HCT116 (cell line): ENCODE results near the gene COBLL1. TPM values are rescaled to one million over a fixed set of nuclear protein-coding genes. Genes with fewer than 3 reads are reported as not detected.

Experiments used
- ATAC-seq: fragments of 200-7000 bp; cut with Tn5 transposase; 2 replicates; pipeline ENCODE4 v1.9.1; 2020; ENCODE audit warnings: mild to moderate bottlenecking, moderate library complexity
- BruUV-seq: library from RNA; stranded (reverse); fragments of 400-500 nt; replicated peaks from 2 replicates; lab custom pipeline; 2021; lab: Mats Ljungman, UMichigan
- CTCF ChIA-PET: fragments of 300-600 bp; sonication (Branson Sonifier 250); formaldehyde crosslinking; loops from one replicate; lab custom pipeline; 2021; ENCODE audit warnings: antibody characterized with exemption; lab: Charles Lee
- POLR2A ChIA-PET: fragments of 300-600, 350-600 bp; sonication (Branson Sonifier 250); formaldehyde crosslinking; loops from one replicate; lab custom pipeline; 2021; ENCODE audit warnings: antibody characterized with exemption; lab: Charles Lee
- RAD21 ChIA-PET, 2 experiments: fragments of 300-600 bp; sonication (Branson Sonifier 250); formaldehyde crosslinking; loops; one replicate each; lab custom pipeline; 2023; ENCODE audit warnings: low total read pairs in 2 of 2; ENCODE audit not compliant: uncharacterized antibody in 2 of 2, unreplicated experiment in 2 of 2, low non-redundant PET in 1 of 2; lab: Charles Lee
- DNase-seq: peaks from one replicate; pipeline ENCODE4 v3.0.0-alpha.2; 2010; ENCODE audit warnings: low read depth, low spot score
- H2AFZ ChIP-seq: fragments of 200-600 bp; shearing (Covaris generic), sonication (generic); 2 replicates; pipeline ENCODE4 v1.6.1; 2017; ENCODE audit warnings: low read depth, mixed run types, mixed read lengths, antibody characterized with exemption, low read length; ENCODE audit not compliant: poor library complexity, severe bottlenecking
- H3K27ac ChIP-seq: 2 replicates; pipeline ENCODE4 v1.5.1; 2012; ENCODE audit warnings: low read depth, low read length
- H3K27me3 ChIP-seq: fragments of 200-600 bp; sonication (generic); 2 replicates; pipeline ENCODE4 v1.6.1; 2016; ENCODE audit warnings: mixed run types, low read length, mixed read lengths; ENCODE audit not compliant: insufficient read depth
- H3K36me3 ChIP-seq, 2 experiments: fragments of 200-500 bp in 1 of 2; fragments of 200-600 bp in 1 of 2; sonication (Bioruptor generic) in 1 of 2; sonication (generic) in 1 of 2; 2 replicates each; pipeline versions ENCODE4 v1.5.1 to v1.6.1; 2014 to 2016; ENCODE audit warnings: low read length in 2 of 2, inconsistent platforms in 1 of 2, mixed read lengths in 1 of 2, mixed run types in 1 of 2; ENCODE audit not compliant: insufficient read depth in 2 of 2, control insufficient read depth in 1 of 2
- H3K4me1 ChIP-seq, 2 experiments: fragments of 200-600 bp in 1 of 2; sonication (generic) in 1 of 2; 2 replicates each; pipeline versions ENCODE4 v1.5.1 to v1.6.1; 2012 to 2017; ENCODE audit warnings: low read length in 2 of 2, inconsistent platforms in 1 of 2, mild to moderate bottlenecking in 1 of 2, mixed read lengths in 1 of 2, mixed run types in 1 of 2, moderate library complexity in 1 of 2; ENCODE audit not compliant: insufficient read depth in 2 of 2, control insufficient read depth in 1 of 2
- H3K4me2 ChIP-seq: fragments of 200-600 bp; sonication (generic); 2 replicates; pipeline ENCODE4 v1.6.1; 2017; ENCODE audit warnings: mixed run types, low read length, mixed read lengths
- H3K4me3 ChIP-seq, 2 experiments: fragments of 200-600 bp in 1 of 2; sonication (generic) in 1 of 2; replicated peaks in 1 of 2; 2 replicates each; pipeline ENCODE4 v1.5.1; 2011 to 2016; ENCODE audit warnings: low read length in 2 of 2, control low read depth in 1 of 2, low read depth in 1 of 2, mild to moderate bottlenecking in 1 of 2, mixed read lengths in 1 of 2, mixed run types in 1 of 2
- H3K79me2 ChIP-seq: fragments of 200-600 bp; sonication (generic); 2 replicates; pipeline ENCODE4 v1.6.1; 2017; ENCODE audit warnings: mild to moderate bottlenecking, mixed run types, low read length, moderate library complexity, mixed read lengths; ENCODE audit not compliant: insufficient read depth
- H3K9ac ChIP-seq: fragments of 200-600 bp; sonication (generic); 2 replicates; pipeline ENCODE4 v1.6.1; 2016; ENCODE audit warnings: low read length, mixed read lengths
- H3K9me2 ChIP-seq: fragments of 200-600 bp; sonication (generic), shearing (Covaris generic); 2 replicates; pipeline ENCODE4 v1.6.1; 2017; ENCODE audit warnings: mixed run types, mild to moderate bottlenecking, moderate library complexity; ENCODE audit not compliant: insufficient read depth
- H3K9me3 ChIP-seq, 2 experiments: fragments of 200-500 bp in 1 of 2; fragments of 200-600 bp in 1 of 2; sonication (Bioruptor generic) in 1 of 2; sonication (generic) in 1 of 2; 2 replicates each; pipeline ENCODE4 v1.6.1; 2014 to 2017; ENCODE audit warnings: low read length in 2 of 2, mixed read lengths in 2 of 2, inconsistent platforms in 1 of 2, low read depth in 1 of 2, mild to moderate bottlenecking in 1 of 2, mixed run types in 1 of 2, moderate library complexity in 1 of 2; ENCODE audit not compliant: control insufficient read depth in 1 of 2, insufficient read depth in 1 of 2
- H4K20me1 ChIP-seq: fragments of 200-600 bp; sonication (generic), shearing (Covaris generic); 2 replicates; pipeline ENCODE4 v1.6.1; 2017; ENCODE audit warnings: mixed run types, mild to moderate bottlenecking, moderate library complexity; ENCODE audit not compliant: insufficient read depth
- CBX3 ChIP-seq: IDR thresholded peaks from 2 replicates; pipeline ENCODE4 v1.6.1; 2012; ENCODE audit warnings: low read depth
- CEBPB ChIP-seq: IDR thresholded peaks from 2 replicates; pipeline ENCODE4 v1.6.1; 2012; ENCODE audit warnings: low read depth
- CTCF ChIP-seq, 3 experiments: fragments of 200-600 bp in 1 of 3; sonication (generic) in 1 of 3; IDR thresholded peaks in 2 of 3; conservative IDR thresholded peaks in 1 of 3; 2 replicates each; pipeline ENCODE4 v1.5.1; 2012 to 2017; ENCODE audit warnings: low read depth in 2 of 3, low read length in 2 of 3, antibody characterized with exemption in 1 of 3, borderline replicate concordance in 1 of 3, control low read depth in 1 of 3, mild to moderate bottlenecking in 1 of 3, mixed read lengths in 1 of 3, mixed run types in 1 of 3, moderate library complexity in 1 of 3; ENCODE audit not compliant: insufficient read depth in 1 of 3
- ELF1 ChIP-seq: IDR thresholded peaks from 2 replicates; pipeline ENCODE4 v1.6.1; 2012; ENCODE audit warnings: low read depth, borderline replicate concordance
- EZH2 ChIP-seq: fragments of 200-600 bp; sonication (generic); IDR thresholded peaks from 2 replicates; pipeline ENCODE4 v1.6.1; 2017; ENCODE audit warnings: antibody characterized with exemption, mixed run types
- EZH2phosphoT487 ChIP-seq: fragments of 200-600 bp; IDR thresholded peaks from 2 replicates; pipeline ENCODE4 v1.6.1; 2018; ENCODE audit warnings: antibody characterized with exemption, borderline replicate concordance
- FOSL1 ChIP-seq: IDR thresholded peaks from 2 replicates; pipeline ENCODE4 v1.6.1; 2012; ENCODE audit warnings: low read depth
- JUND ChIP-seq: IDR thresholded peaks from 2 replicates; pipeline ENCODE4 v1.6.1; 2012
- MAX ChIP-seq: IDR thresholded peaks from 2 replicates; pipeline ENCODE4 v1.6.1; 2012
- POLR2A ChIP-seq: IDR thresholded peaks from 2 replicates; pipeline ENCODE4 v1.7.0; 2011; ENCODE audit warnings: borderline replicate concordance; ENCODE audit not compliant: insufficient read depth, insufficient read length; ENCODE audit errors: extremely low read depth
- POLR2AphosphoS5 ChIP-seq: IDR thresholded peaks from 2 replicates; pipeline ENCODE4 v1.6.1; 2011; ENCODE audit warnings: mild to moderate bottlenecking, low read depth, low read length, moderate library complexity
- RAD21 ChIP-seq: IDR thresholded peaks from 2 replicates; pipeline ENCODE4 v1.6.1; 2012; ENCODE audit warnings: low read depth, mild to moderate bottlenecking
- SIN3A ChIP-seq: IDR thresholded peaks from 2 replicates; pipeline ENCODE4 v1.6.1; 2012; ENCODE audit warnings: low read depth
- SP1 ChIP-seq: IDR thresholded peaks from 2 replicates; pipeline ENCODE4 v1.6.1; 2012; ENCODE audit warnings: low read depth
- SRF ChIP-seq: IDR thresholded peaks from 2 replicates; pipeline ENCODE4 v1.6.1; 2012; ENCODE audit warnings: low read depth
- TCF7L2 ChIP-seq: IDR thresholded peaks from 2 replicates; pipeline ENCODE4 v1.7.0; 2011; ENCODE audit warnings: borderline replicate concordance, inconsistent platforms; ENCODE audit not compliant: insufficient read depth, insufficient read length; ENCODE audit errors: extremely low read depth
- YY1 ChIP-seq: IDR thresholded peaks from 2 replicates; pipeline ENCODE4 v1.6.1; 2011; ENCODE audit warnings: low read length, low read depth, moderate library complexity, mild to moderate bottlenecking; ENCODE audit not compliant: insufficient replicate concordance; ENCODE audit errors: extremely low read depth
- ZBTB33 ChIP-seq: IDR thresholded peaks from 2 replicates; pipeline ENCODE4 v1.6.1; 2011; ENCODE audit warnings: mild to moderate bottlenecking, low read length, moderate library complexity; ENCODE audit not compliant: insufficient replicate concordance; ENCODE audit errors: extremely low read depth
- ZFX ChIP-seq: fragments of 450-650 bp; IDR thresholded peaks from 2 replicates; pipeline ENCODE4 v1.6.1; 2017
- ZNF274 ChIP-seq: fragments of 200-500 bp; sonication (Bioruptor generic); IDR thresholded peaks from 2 replicates; pipeline ENCODE4 v1.6.1; 2014; ENCODE audit warnings: mild to moderate bottlenecking, low read depth, low read length, inconsistent platforms
- intact Hi-C: fragments of 100-400 bp; cut with micrococcal nuclease; formaldehyde crosslinking; loops from 2 replicates; pipeline ENCODE4 v1.10.0; 2022
- total RNA-seq: library from RNA; stranded (reverse); gene quantifications from one replicate; pipeline ENCODE4 v1.2.1, GENCODE V29; 2021; ENCODE audit not compliant: unreplicated experiment
- TF ChIP-seq, protein P1 (sequence below): IDR thresholded peaks from 2 replicates; pipeline ENCODE4 v1.6.1; 2012

Gene COBLL1
- total RNA-seq, 1 experiment from 2014 or later: 3.6 TPM

DNA sequence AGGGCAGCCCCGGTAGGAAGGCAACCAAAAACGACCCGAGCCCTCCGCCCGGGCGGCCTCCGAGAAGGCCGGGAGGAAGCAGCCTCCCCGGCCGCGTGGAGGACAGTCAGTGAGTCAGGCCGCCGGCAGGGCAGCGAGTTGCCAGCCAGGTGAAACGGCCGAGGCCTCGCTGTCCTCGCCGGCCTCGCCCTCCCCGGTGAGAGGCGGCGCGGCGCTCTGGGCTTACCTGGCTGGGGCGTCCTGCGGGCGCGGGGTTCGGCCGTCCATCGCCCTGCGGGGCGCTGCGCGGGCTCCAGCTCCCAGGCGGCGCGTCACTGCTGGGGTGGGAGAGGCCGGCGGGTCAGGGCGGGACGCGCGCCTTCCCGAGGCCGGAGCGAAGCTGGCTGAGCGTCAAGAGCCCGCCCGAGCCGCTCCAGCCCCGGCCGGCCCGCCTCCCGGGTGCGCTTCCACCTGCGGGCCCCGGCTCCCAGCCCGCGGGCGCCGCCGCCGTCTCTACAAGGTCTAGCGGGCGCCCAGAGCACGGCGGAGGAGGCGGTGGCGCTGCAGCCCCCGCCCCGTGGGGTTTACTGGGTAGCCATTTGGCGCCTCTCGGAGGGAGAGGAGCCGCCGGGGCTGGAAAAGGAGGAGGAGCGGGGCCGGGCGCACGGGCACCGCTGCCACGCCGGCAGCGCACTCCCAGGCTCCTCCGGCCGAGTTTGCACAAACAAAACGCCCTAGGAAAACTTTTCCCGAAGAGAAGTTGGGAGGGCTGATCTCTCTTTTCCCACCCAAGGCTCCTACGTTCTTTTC, 499 bp downstream of the COBLL1 start:
- ChIA-PET POLR2A (no interaction called here), RAD21 (no interaction called here), CTCF (interaction anchor here (0.7 to 2.3 kb wide), 13 partner anchors 8 to 103 kb away, joined by 3 to 20 read pairs (median 4); no protein-coding TSS in a partner anchor)
- H3K9ac ChIP-seq: peak overlapping the region; percentile 64
- H3K9me2 ChIP-seq: no peaks in the 10 kb centered on the region
- no peaks in the 10 kb centered on the region for H3K79me2 ChIP-seq
- peak overlapping the region; percentile 59 to 81 for H3K4me3 ChIP-seq
- H3K4me1 ChIP-seq: peaks cover 7 to 16% of the 10 kb centered on the region in 2 experiments; a peak in 3 of 4 replicates
- peak; percentile 46 for DNase-seq
- H2AFZ ChIP-seq: peak overlapping the region; percentile 97
- no peaks in the 10 kb centered on the region for H3K9me3 ChIP-seq
- H3K27ac ChIP-seq: peak overlapping the region; percentile 71
- no peaks in the 10 kb centered on the region for H3K27me3 ChIP-seq
- BruUV-seq: no TSS peak
- H4K20me1 ChIP-seq: no peaks in the 10 kb centered on the region
- no peaks in the 10 kb centered on the region for H3K36me3 ChIP-seq
- intact Hi-C loops: loop anchor here (2.0 to 5.0 kb wide), 2 partner anchors 56 to 76 kb away; no protein-coding TSS in a partner anchor
- peak; percentile 81 for ATAC-seq
- peak overlapping the region; percentile 98 for H3K4me2 ChIP-seq
- TF ChIP-seq SRF (no peak), CEBPB (no peak), FOSL1 (no peak), SP1 (no peak), RAD21 (no peak), ZBTB33 (no peak), ELF1 (no peak), CTCF (IDR thresholded peaks at IDR 0.05 in 2 of 3, conservative IDR thresholded peaks at IDR 0.05 in 1 of 3; ENCODE audit: borderline replicate concordance in 1 of 3, insufficient read depth in 1 of 3, low read depth in 2 of 3, low read length in 2 of 3) (0 out of 6 replicates have a peak, but pooled peaks of 2 of the 3 experiments have one; percentile 1 to 10), MAX (no peak; the same call in none of the 2 replicates), SIN3A (peak; percentile 41), POLR2AphosphoS5 (peak; percentile 40; the same call in 1 of the 2 replicates), ZFX (peak; percentile 65), JUND (no peak), ZNF274 (no peak), TCF7L2 (no peak), CBX3 (no peak), EZH2phosphoT487 (no peak), POLR2A (peak; percentile 30), EZH2 (no peak), YY1 (peak; percentile 79)
- TF ChIP-seq, protein P1, sequence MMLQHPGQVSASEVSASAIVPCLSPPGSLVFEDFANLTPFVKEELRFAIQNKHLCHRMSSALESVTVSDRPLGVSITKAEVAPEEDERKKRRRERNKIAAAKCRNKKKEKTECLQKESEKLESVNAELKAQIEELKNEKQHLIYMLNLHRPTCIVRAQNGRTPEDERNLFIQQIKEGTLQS: no peak
